Common myeloid progenitor, CD34-positive (primary cell): ENCODE measurements around the gene INO80.

Experiments used
- CTCF ChIA-PET: fragments of 350-600 bp; sonication (Branson Sonifier 250); formaldehyde crosslinking; loops from one replicate; lab custom pipeline; 2021; ENCODE audit warnings: antibody characterized with exemption; lab: Charles Lee
- POLR2A ChIA-PET: fragments of 350-600 bp; sonication (Branson Sonifier 250); formaldehyde crosslinking; loops from one replicate; lab custom pipeline; 2021; ENCODE audit warnings: antibody characterized with exemption; lab: Charles Lee
- DNase-seq, 3 donors: peaks; one replicate each; pipeline versions ENCODE4 v3.0.0 to v3.0.0-alpha.2; 2013
- H3K27ac ChIP-seq, 2 experiments: 1 replicate in 1 of 2; 2 replicates in 1 of 2; pipeline ENCODE4 v1.7.0; 2013; ENCODE audit warnings: inconsistent platforms in 2 of 2, low read length in 2 of 2, mild to moderate bottlenecking in 2 of 2, low read depth in 1 of 2, moderate library complexity in 1 of 2; ENCODE audit not compliant: severe bottlenecking in 2 of 2, insufficient read depth in 1 of 2, poor library complexity in 1 of 2
- H3K27me3 ChIP-seq, 5 experiments: replicated peaks in 2 of 5; 1 replicate in 3 of 5; 2 replicates in 2 of 5; pipeline versions ENCODE4 v1.6.1 to v1.7.0; 2013; ENCODE audit warnings: low read length in 4 of 5, mild to moderate bottlenecking in 2 of 5, moderate library complexity in 2 of 5, inconsistent platforms in 1 of 5; ENCODE audit not compliant: insufficient read depth in 5 of 5, control insufficient read depth in 4 of 5
- H3K36me3 ChIP-seq, 4 experiments: 1 replicate in 2 of 4; 2 replicates in 2 of 4; pipeline versions ENCODE4 v1.6.1 to v1.7.0; 2013; ENCODE audit warnings: low read length in 3 of 4, control low read depth in 1 of 4, mild to moderate bottlenecking in 1 of 4; ENCODE audit not compliant: control insufficient read depth in 4 of 4, insufficient read depth in 4 of 4
- H3K4me1 ChIP-seq, 4 experiments: 1 replicate in 3 of 4; 2 replicates in 1 of 4; pipeline versions ENCODE4 v1.6.1 to v1.7.1; 2013; ENCODE audit warnings: low read length in 3 of 4, mild to moderate bottlenecking in 3 of 4, control low read depth in 1 of 4, inconsistent platforms in 1 of 4, moderate library complexity in 1 of 4; ENCODE audit not compliant: control insufficient read depth in 4 of 4, insufficient read depth in 4 of 4; ENCODE audit errors: control extremely low read depth in 1 of 4
- H3K4me3 ChIP-seq, 7 experiments: 1 replicate in 4 of 7; 2 replicates in 3 of 7; pipeline versions ENCODE4 v1.5.1 to v1.7.0; 2013; ENCODE audit warnings: mild to moderate bottlenecking in 7 of 7, low read length in 6 of 7, moderate library complexity in 6 of 7, inconsistent platforms in 2 of 7, low read depth in 2 of 7, control low read depth in 1 of 7; ENCODE audit not compliant: insufficient read depth in 4 of 7, control insufficient read depth in 1 of 7; ENCODE audit errors: extremely low read depth in 1 of 7
- H3K9me3 ChIP-seq, 5 experiments: 1 replicate in 4 of 5; 2 replicates in 1 of 5; pipeline versions ENCODE4 v1.6.1 to v1.7.1; 2013; ENCODE audit warnings: low read length in 4 of 5, mild to moderate bottlenecking in 2 of 5, inconsistent platforms in 1 of 5, low read depth in 1 of 5, moderate library complexity in 1 of 5; ENCODE audit not compliant: control insufficient read depth in 4 of 5, insufficient read depth in 2 of 5; ENCODE audit errors: control extremely low read depth in 1 of 5
- WGBS: methylation state at CpG from one replicate; pipeline ENCODE4 v1.1.5; 2013; ENCODE audit not compliant: insufficient coverage; 5-methylcytosine and 5-hydroxymethylcytosine counted together

Gene INO80

DNA sequence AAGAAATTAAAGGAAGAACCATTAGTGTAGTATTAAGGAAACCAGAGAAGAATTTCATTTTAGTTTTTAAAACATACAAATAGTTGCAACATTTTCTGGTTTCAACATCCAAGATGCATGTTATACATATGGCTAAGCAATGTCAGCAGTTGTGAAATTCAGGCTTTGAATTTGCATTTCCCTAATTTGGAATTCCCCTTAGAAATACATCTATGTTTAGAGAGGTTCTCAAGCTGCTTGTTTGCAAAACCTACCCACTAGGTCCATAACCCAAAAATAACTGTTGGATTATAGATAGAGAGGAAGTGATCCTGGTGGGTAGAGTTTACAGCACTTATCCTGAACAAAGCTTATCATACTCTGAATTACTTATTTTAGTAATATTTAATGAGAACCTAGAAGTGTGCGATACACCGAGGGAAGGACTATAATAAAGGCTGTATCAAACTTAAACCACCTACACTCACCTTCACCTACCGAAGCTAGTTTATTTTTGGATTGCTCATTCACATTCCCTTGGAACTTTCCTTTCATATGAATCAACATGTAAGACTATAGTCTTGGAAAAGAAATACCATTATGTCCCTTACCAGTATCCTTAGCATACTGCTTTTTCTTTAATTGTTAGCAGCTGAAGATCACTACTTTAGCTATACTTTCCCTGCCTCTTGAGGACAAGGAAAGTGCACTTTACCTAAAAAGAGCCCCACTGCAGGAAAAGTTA, 102.2 kb downstream of the INO80 start:
- 83% methylated on average over 1 of the region's 3 CpGs for WGBS
- Histone ChIP-seq H3K27ac (no peak overlapping the region), H3K4me3 (no peak overlapping the region), H3K36me3 (peaks cover 0 to 51% (median 22%) of the 10 kb centered on the region in 4 experiments), H3K27me3 (no peaks in the 10 kb centered on the region), H3K4me1 (peaks cover 14 to 37% (median 20%) of the 10 kb centered on the region in 4 experiments), H3K9me3 (no peaks in the 10 kb centered on the region)
- peak in 2 of 3 donors; percentile 37 to 43 for DNase-seq
- ChIA-PET CTCF (interaction anchor here (1.1 to 17.8 kb wide), 4 partner anchors 8 to 110 kb away, joined by 3 to 491 read pairs (median 6); partner anchors contain the start of gene VPS18), POLR2A (no interaction called here)

DNA sequence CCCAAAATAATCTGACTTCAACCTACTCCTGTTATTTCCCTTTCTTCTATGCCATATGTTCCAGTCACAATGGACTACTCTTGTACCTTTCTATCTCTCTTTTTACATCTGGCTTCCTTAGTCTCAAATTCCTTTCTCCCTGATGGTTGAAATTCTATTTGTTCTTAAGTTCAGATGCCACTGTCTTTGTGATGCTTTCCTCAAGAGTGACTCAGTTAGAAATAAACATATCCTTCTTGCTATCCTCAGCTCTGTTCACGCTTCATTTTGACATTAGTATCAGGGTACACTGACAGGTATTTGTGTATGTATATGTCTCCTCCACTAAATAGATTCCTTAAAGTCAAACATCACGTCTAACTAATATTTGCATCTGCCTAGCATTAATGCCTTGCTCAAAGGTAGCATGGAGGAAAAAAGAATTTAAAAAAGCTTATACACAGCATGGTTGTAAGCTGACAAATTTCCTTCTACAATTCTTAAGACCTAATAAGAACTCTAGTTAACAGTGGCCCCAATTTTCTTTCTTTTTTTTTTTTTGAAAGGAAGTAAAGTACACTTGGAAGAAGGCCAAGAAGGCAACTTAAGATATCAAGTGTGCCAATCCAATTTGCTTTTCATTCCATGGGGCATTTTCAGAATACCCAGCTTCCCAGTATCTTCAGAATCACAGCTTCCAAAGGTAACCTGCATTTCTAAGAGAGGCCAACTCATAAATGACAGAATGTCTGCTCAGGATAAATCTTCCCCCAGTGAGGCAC, 104.8 kb downstream of the INO80 start:
- CTCF ChIA-PET, result interaction anchor here (0.7 to 3.2 kb wide), 5 partner anchors 11 to 190 kb away, joined by 3 to 14 read pairs (median 3); partner anchors contain the start of gene VPS18
- peak in 2 of 3 donors; percentile 36 to 42 for DNase-seq
- Histone ChIP-seq H3K27ac (no peak overlapping the region), H3K4me3 (no peak overlapping the region), H3K27me3 (no peaks in the 10 kb centered on the region), H3K36me3 (peaks cover 0 to 39% (median 23%) of the 10 kb centered on the region in 4 experiments), H3K4me1 (peaks cover 3 to 14% (median 7%) of the 10 kb centered on the region in 4 experiments), H3K9me3 (no peaks in the 10 kb centered on the region)
- WGBS, result no CpG with 5 or more reads among the region's 2 CpGs
- POLR2A ChIA-PET, result interaction anchor here (0.7 kb wide), 1 partner anchor 80 kb away, joined by 3 read pairs; no protein-coding TSS in a partner anchor

GRCh38 chr15:41010345-41010744, 105.7 kb downstream of the INO80 start:
- Histone ChIP-seq H3K9me3 (no peaks in the 10 kb centered on the region), H3K4me3 (no peak overlapping the region), H3K4me1 (peaks cover 3 to 10% (median 7%) of the 10 kb centered on the region in 4 experiments), H3K27ac (no peak overlapping the region), H3K36me3 (peaks cover 3 to 34% (median 22%) of the 10 kb centered on the region in 4 experiments), H3K27me3 (no peaks in the 10 kb centered on the region)
- DNase-seq, result no peak
- POLR2A ChIA-PET, result interaction anchor here (0.7 kb wide), 1 partner anchor 79 kb away, joined by 3 read pairs; no protein-coding TSS in a partner anchor
- CTCF ChIA-PET, result interaction anchor here (2.1 to 3.2 kb wide), 2 partner anchors 12 to 105 kb away, joined by 10 to 14 read pairs; no protein-coding TSS in a partner anchor

DNA sequence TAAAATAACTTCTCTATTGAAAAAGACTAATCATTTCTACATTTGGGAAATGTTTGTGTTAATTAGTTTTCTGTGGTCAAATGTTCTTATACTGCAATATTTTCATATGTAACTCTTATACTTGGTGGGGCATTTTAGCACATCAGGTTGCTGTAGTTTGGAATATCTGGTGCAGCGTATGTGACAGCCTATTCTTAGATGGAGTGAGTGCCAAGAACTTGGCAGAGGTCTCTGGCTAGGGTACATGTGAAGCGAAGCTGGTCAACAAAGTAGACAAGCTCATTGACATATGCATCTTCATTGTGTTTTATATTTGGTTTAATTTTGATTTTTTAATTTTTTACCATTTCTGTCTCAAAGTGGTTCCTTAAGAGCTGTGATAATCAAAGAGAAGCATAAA, 109.6 kb downstream of the INO80 start:
- Histone ChIP-seq H3K36me3 (peaks cover 15 to 26% (median 21%) of the 10 kb centered on the region in 4 experiments), H3K9me3 (no peaks in the 10 kb centered on the region), H3K27ac (no peak overlapping the region), H3K4me1 (peaks cover under 1 to 5% (median 4%) of the 10 kb centered on the region in 4 experiments), H3K27me3 (no peaks in the 10 kb centered on the region), H3K4me3 (no peak overlapping the region)
- no peak for DNase-seq
- ChIA-PET CTCF (interaction anchor here (0.9 to 1.2 kb wide), 6 partner anchors 15 to 102 kb away, joined by 3 to 5 read pairs (median 3); no protein-coding TSS in a partner anchor), POLR2A (no interaction called here)
- 100% methylated on average over 1 of the region's 2 CpGs for WGBS

DNA sequence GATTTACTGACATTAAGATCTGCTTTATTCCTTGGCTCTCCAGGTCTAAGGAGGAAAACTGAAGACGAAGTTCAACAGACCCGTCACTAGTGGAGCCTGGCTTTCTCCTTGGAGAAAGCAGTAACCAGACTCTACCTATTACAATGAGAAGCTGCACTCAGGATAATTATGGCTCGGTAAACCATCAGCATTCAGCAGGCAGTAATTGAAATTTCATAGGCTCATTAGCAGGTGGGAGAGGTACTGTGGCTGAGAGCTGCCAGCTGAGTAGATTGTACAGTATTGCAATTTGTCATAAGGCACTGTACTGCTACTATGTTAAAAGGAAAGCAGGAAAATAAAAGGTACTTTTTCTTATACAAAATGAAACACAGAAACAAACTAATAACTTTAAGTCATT, 111.6 kb downstream of the INO80 start:
- no peak for DNase-seq
- H3K27me3 ChIP-seq, result no peaks in the 10 kb centered on the region
- whole genome bisulfite sequencing, result 100% methylated on average over 3 of the region's 3 CpGs
- no peaks in the 10 kb centered on the region for H3K9me3 ChIP-seq
- POLR2A ChIA-PET, result no interaction called here
- no peaks in the 10 kb centered on the region for H3K4me1 ChIP-seq
- CTCF ChIA-PET, result interaction anchor here (1.1 to 1.5 kb wide), 2 partner anchors 17 to 98 kb away, joined by 3 to 8 read pairs; no protein-coding TSS in a partner anchor
- no peak overlapping the region for H3K27ac ChIP-seq
- peaks cover 23 to 42% (median 29%) of the 10 kb centered on the region in 4 experiments for H3K36me3 ChIP-seq
- H3K4me3 ChIP-seq, result no peak overlapping the region

GRCh38 chr15:41001524-41002214, 114.4 kb downstream of the INO80 start:
- Histone ChIP-seq H3K4me3 (no peak overlapping the region), H3K9me3 (no peaks in the 10 kb centered on the region), H3K27ac (no peak overlapping the region), H3K36me3 (peaks cover 28 to 57% (median 39%) of the 10 kb centered on the region in 4 experiments), H3K4me1 (no peaks in the 10 kb centered on the region), H3K27me3 (no peaks in the 10 kb centered on the region)
- ChIA-PET CTCF (no interaction called here), POLR2A (no interaction called here)
- WGBS, result 93% methylated on average over 3 of the region's 5 CpGs
- DNase-seq, result no peak
